ENCODE results near the gene CISTR. TPM values are rescaled to one million over a fixed set of nuclear protein-coding genes. Genes with fewer than 3 reads are reported as not detected.

Gene CISTR
- total RNA-seq, 1 experiment from 2014 or later, result not detected

DNA sequence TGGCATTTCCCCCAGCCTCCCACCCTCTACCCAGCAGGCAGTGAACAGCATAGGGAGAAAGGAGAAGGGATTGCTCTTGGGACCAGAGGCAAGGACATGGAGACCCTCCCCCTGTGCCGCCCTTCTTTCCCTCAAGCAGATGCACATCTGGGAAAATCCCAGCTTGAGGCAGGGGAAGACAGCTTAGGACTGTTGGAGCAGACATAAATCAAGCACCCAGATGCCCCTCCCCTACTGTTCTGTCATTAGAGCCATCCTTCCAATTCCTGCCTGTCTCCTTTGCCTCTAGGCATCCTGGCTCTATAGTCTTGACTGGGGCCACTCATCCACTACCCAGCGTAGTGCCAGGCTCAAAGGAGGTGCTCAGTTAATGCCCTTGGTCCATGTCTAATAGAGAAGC is 7.5 kb upstream of the CISTR start:
- H3K4ac ChIP-seq (ENCODE audit: low read depth, low read length), result no peak overlapping the region
- H3K79me1 ChIP-seq (ENCODE audit: insufficient read depth, low read depth, low read length, poor library complexity, severe bottlenecking), result no peaks in the 10 kb centered on the region
- H4K91ac ChIP-seq (ENCODE audit: insufficient read length, low read depth, low read length), result no peak overlapping the region
- H3K14ac ChIP-seq (ENCODE audit: insufficient read depth, low read length), result no peak overlapping the region
- H2BK120ac ChIP-seq (ENCODE audit: low read depth, low read length, poor library complexity, severe bottlenecking), result no peak overlapping the region
- H2AK5ac ChIP-seq (ENCODE audit: insufficient read length, low read length), result no peak overlapping the region
- H2BK12ac ChIP-seq (ENCODE audit: insufficient read length, low read depth, low read length), result no peak overlapping the region
- peaks cover 4% of the 10 kb centered on the region for H3K23me2 ChIP-seq (ENCODE audit: insufficient read length, low read depth, low read length, poor library complexity, severe bottlenecking)
- no peaks in the 10 kb centered on the region for H4K20me1 ChIP-seq (ENCODE audit: control insufficient read depth, insufficient read depth, insufficient read length)
- H3K9ac ChIP-seq (ENCODE audit: extremely low read depth, insufficient read length, low read length), result no peak overlapping the region
- peaks cover 2% of the 10 kb centered on the region; the same call in 1 of the 2 replicates for H3K4me1 ChIP-seq (ENCODE audit: insufficient read depth, low read length)
- H2BK15ac ChIP-seq (ENCODE audit: low read depth, low read length), result no peak overlapping the region
- peaks cover 54% of the 10 kb centered on the region for H3K27me3 Mint-ChIP-seq (ENCODE audit: low read depth)
- H3K79me2 ChIP-seq (ENCODE audit: insufficient read depth, low read length), result no peaks in the 10 kb centered on the region
- no peak overlapping the region for H3K27ac Mint-ChIP-seq
- no peaks in the 10 kb centered on the region for H3K9me3 ChIP-seq (ENCODE audit: control insufficient read depth, low read depth, low read length)
- no peaks in the 10 kb centered on the region for H3K9me3 Mint-ChIP-seq
- no peak overlapping the region for H3K4me2 ChIP-seq (ENCODE audit: insufficient read depth, insufficient read length, low read length)
- H4K5ac ChIP-seq (ENCODE audit: insufficient read length, low read depth, low read length), result no peak overlapping the region
- H3K18ac ChIP-seq (ENCODE audit: insufficient read length, low read depth, low read length), result no peak overlapping the region
- peaks cover 25 to 34% of the 10 kb centered on the region in 2 experiments for H3K4me1 Mint-ChIP-seq
- H4K8ac ChIP-seq (replicated peaks; ENCODE audit: insufficient read length, low read depth, low read length), result no peak overlapping the region
- no peak for DNase-seq
- WGBS (ENCODE audit: extremely low coverage, insufficient read length, low lambda C conversion rate), result no CpG with 5 or more reads among the region's 2 CpGs
- no peak overlapping the region for H3K56ac ChIP-seq (ENCODE audit: insufficient read length, low read depth, low read length)
- TF ChIP-seq, protein P1, sequence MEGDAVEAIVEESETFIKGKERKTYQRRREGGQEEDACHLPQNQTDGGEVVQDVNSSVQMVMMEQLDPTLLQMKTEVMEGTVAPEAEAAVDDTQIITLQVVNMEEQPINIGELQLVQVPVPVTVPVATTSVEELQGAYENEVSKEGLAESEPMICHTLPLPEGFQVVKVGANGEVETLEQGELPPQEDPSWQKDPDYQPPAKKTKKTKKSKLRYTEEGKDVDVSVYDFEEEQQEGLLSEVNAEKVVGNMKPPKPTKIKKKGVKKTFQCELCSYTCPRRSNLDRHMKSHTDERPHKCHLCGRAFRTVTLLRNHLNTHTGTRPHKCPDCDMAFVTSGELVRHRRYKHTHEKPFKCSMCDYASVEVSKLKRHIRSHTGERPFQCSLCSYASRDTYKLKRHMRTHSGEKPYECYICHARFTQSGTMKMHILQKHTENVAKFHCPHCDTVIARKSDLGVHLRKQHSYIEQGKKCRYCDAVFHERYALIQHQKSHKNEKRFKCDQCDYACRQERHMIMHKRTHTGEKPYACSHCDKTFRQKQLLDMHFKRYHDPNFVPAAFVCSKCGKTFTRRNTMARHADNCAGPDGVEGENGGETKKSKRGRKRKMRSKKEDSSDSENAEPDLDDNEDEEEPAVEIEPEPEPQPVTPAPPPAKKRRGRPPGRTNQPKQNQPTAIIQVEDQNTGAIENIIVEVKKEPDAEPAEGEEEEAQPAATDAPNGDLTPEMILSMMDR (conservative IDR thresholded peaks at IDR 0.05), result no peak
- peaks cover 3% of the 10 kb centered on the region; the same call in 1 of the 2 replicates for H3K27me3 ChIP-seq (ENCODE audit: insufficient read depth, low read length)
- H3K27ac ChIP-seq (ENCODE audit: insufficient read length, low read depth, low read length), result no peak overlapping the region
- H3T11ph ChIP-seq (ENCODE audit: low read length), result no peak overlapping the region
- H2AFZ ChIP-seq (ENCODE audit: low read length), result no peak overlapping the region
- no peak overlapping the region for H3K4me3 Mint-ChIP-seq
- H3K36me3 Mint-ChIP-seq (ENCODE audit: insufficient read depth in 1 of 3, low read depth in 3 of 3), result no peaks in the 10 kb centered on the region
- no peak overlapping the region for H3K23ac ChIP-seq (ENCODE audit: insufficient read length, low read depth, low read length)
- H2BK5ac ChIP-seq (ENCODE audit: insufficient read length, low read length), result no peak overlapping the region
- H2BK20ac ChIP-seq (ENCODE audit: low read depth, low read length, poor library complexity, severe bottlenecking), result no peak overlapping the region
